Measurements from ENCODE around the gene ARF1. TPM values are rescaled to one million over a fixed set of nuclear protein-coding genes. Genes with fewer than 3 reads are reported as not detected.
"Not testable (repeated sequence)": the region's sequence is repeated elsewhere in the genome, so short reads cannot be mapped to it uniquely, and the experiment has no call there.

ARF1 gene
- total RNA-seq, 1 donor from 2014 or later: 162 TPM

GRCh38 chr1:228102791-228103620 lies 20.5 kb downstream of the ARF1 start, which contains the start of gene C1orf35:
Gene C1orf35 (minus strand): TSS chr1:228103325. CDS start chr1:228103227, 98 bp downstream.
- peak; percentile 74 for DNase-seq (ENCODE audit: low read depth)

- no peak for DNase-seq (ENCODE audit: low read depth)
Observed at GRCh38 chr1:228104526-228105269, 22.2 kb downstream of the ARF1 start.

- DNase-seq (ENCODE audit: low read depth): no peak
Observed at GRCh38 chr1:228105270-228105995, 22.9 kb downstream of the ARF1 start.

- DNase-seq (ENCODE audit: low read depth): no peak
Observed at GRCh38 chr1:228105996-228106799, 23.7 kb downstream of the ARF1 start.

- DNase-seq (ENCODE audit: low read depth): no peak
Observed at GRCh38 chr1:228106800-228107054, 24.2 kb downstream of the ARF1 start.

GRCh38 chr1:228107636-228108035 lies 25.1 kb downstream of the ARF1 start:
- DNase-seq (ENCODE audit: low read depth): no peak

- DNase-seq (ENCODE audit: low read depth): no peak
Observed at GRCh38 chr1:228108055-228108690, 25.7 kb downstream of the ARF1 start.

- DNase-seq (ENCODE audit: low read depth): no peak
Observed at GRCh38 chr1:228108742-228109072, 26.2 kb downstream of the ARF1 start.

GRCh38 chr1:228109073-228109961 lies 26.8 kb downstream of the ARF1 start, which contains the start of gene MRPL55:
Gene MRPL55 (minus strand): TSS chr1:228109299. CDS start chr1:228108260, 1,039 bp downstream.
- DNase-seq (ENCODE audit: low read depth): peak; percentile 87

- DNase-seq (ENCODE audit: low read depth): peak; percentile 66
Observed at GRCh38 chr1:228109962-228110488, 27.5 kb downstream of the ARF1 start.

- no peak for DNase-seq (ENCODE audit: low read depth)
Observed at GRCh38 chr1:228110556-228110955, 28.0 kb downstream of the ARF1 start.

GRCh38 chr1:228111315-228111714 lies 28.8 kb downstream of the ARF1 start:
- not testable (repeated sequence) for DNase-seq (ENCODE audit: low read depth)

GRCh38 chr1:228112167-228112566 lies 29.7 kb downstream of the ARF1 start:
- DNase-seq (ENCODE audit: low read depth): no peak

GRCh38 chr1:228112617-228113016 lies 30.1 kb downstream of the ARF1 start:
- no peak for DNase-seq (ENCODE audit: low read depth)

GRCh38 chr1:228114827-228115226 lies 32.3 kb downstream of the ARF1 start:
- no peak for DNase-seq (ENCODE audit: low read depth)

GRCh38 chr1:228117335-228117734 lies 34.8 kb downstream of the ARF1 start:
- DNase-seq (ENCODE audit: low read depth): no peak

GRCh38 chr1:228118040-228118439 lies 35.5 kb downstream of the ARF1 start:
- DNase-seq (ENCODE audit: low read depth): no peak

GRCh38 chr1:228120351-228120750 lies 37.8 kb downstream of the ARF1 start:
- no peak for DNase-seq (ENCODE audit: low read depth)

- no peak for DNase-seq (ENCODE audit: low read depth)
Observed at GRCh38 chr1:228120857-228121489, 38.5 kb downstream of the ARF1 start.

All from renal cortical epithelial cell (primary cell).